BJ (cell line): Measurements from ENCODE around the gene MAPK1. TPM values are rescaled to one million over a fixed set of nuclear protein-coding genes. Genes with fewer than 3 reads are reported as not detected.

Source experiments
- CTCF ChIA-PET: fragments of 350-600 bp; formaldehyde crosslinking; extraction: SDS; loops from one replicate; lab custom pipeline; 2021; ENCODE audit warnings: antibody characterized with exemption, inconsistent platforms; lab: Yijun Ruan, JAX
- POLR2A ChIA-PET: fragments of 300-600 bp; sonication (Branson Sonifier 250); formaldehyde crosslinking; extraction: SDS; loops from one replicate; lab custom pipeline; 2021; ENCODE audit warnings: antibody characterized with exemption; lab: Charles Lee
- DNase-seq: peaks from one replicate; pipeline ENCODE4 v3.0.0-alpha.2; 2011; ENCODE audit warnings: low read depth
- H3K27me3 ChIP-seq: 2 replicates; pipeline ENCODE4 v1.6.0; 2011; ENCODE audit warnings: low read length; ENCODE audit not compliant: control insufficient read depth, insufficient read depth
- H3K36me3 ChIP-seq: 2 replicates; pipeline ENCODE4 v1.5.1; 2011; ENCODE audit warnings: low read length; ENCODE audit not compliant: control insufficient read depth, insufficient read depth
- H3K4me3 ChIP-seq: 2 replicates; pipeline ENCODE4 v1.5.1; 2011; ENCODE audit warnings: low read depth, mild to moderate bottlenecking, control low read depth, low read length
- CTCF ChIP-seq: IDR thresholded peaks from 2 replicates; pipeline ENCODE4 v1.5.1; 2011; ENCODE audit warnings: low read depth, mild to moderate bottlenecking, control low read depth, inconsistent platforms, low read length, moderate library complexity; ENCODE audit not compliant: insufficient read depth
- polyA plus RNA-seq: library from polyadenylated mRNA; depleted of rRNA; stranded (reverse); fragments of >200 nt; gene quantifications from 2 replicates; pipeline ENCODE4 v1.2.3, GENCODE V29; 2011

MAPK1 gene
- polyA plus RNA-seq, 1 experiment = 119 TPM

- ChIA-PET POLR2A (interaction anchor here (0.5 kb wide), 1 partner anchor 25 kb away, joined by 4 read pairs; no protein-coding TSS in a partner anchor), CTCF (interaction anchor here (1.2 to 1.7 kb wide), 5 partner anchors 8 to 175 kb away, joined by 3 to 4 read pairs (median 3); no protein-coding TSS in a partner anchor)
- Histone ChIP-seq H3K36me3 (peaks cover 26% of the 10 kb centered on the region), H3K27me3 (no peaks in the 10 kb centered on the region), H3K4me3 (no peak overlapping the region)
- no peak for TF ChIP-seq CTCF
- no peak for DNase-seq
Observed at GRCh38 chr22:21762712-21763581, 104.5 kb downstream of the MAPK1 start.

- H3K36me3 ChIP-seq = peaks cover 24% of the 10 kb centered on the region
- POLR2A ChIA-PET = no interaction called here
- CTCF ChIA-PET = interaction anchor here (1.0 to 1.9 kb wide), 8 partner anchors 8 to 176 kb away, joined by 3 to 7 read pairs (median 3); no protein-coding TSS in a partner anchor
- no peak for DNase-seq
- no peak for TF ChIP-seq CTCF
- H3K27me3 ChIP-seq = no peaks in the 10 kb centered on the region
- no peak overlapping the region for H3K4me3 ChIP-seq
Observed at GRCh38 chr22:21761994-21762680, 105.3 kb downstream of the MAPK1 start.

DNA sequence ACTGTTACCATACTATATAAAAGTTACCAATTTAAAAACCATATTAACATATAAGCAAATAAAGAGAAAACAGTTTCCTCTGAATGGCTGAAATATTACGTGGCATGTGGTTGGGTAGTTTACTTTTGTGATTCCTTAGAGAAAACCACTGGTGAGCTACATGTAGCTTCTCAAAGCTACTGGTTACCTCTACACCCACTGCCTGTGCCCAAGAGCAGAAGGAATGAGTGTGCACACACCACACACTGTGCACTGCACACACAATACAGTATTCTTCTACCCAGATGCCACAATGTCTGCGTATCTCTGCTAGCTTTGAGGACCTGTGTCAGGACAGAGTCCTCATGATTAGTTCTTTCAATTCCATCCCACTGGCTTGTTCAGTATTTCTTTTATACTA is 106.4 kb downstream of the MAPK1 start:
- DNase-seq = no peak
- TF ChIP-seq CTCF = no peak
- CTCF ChIA-PET = interaction anchor here (0.9 to 1.9 kb wide), 6 partner anchors 9 to 181 kb away, joined by 3 to 7 read pairs (median 3); no protein-coding TSS in a partner anchor

DNA sequence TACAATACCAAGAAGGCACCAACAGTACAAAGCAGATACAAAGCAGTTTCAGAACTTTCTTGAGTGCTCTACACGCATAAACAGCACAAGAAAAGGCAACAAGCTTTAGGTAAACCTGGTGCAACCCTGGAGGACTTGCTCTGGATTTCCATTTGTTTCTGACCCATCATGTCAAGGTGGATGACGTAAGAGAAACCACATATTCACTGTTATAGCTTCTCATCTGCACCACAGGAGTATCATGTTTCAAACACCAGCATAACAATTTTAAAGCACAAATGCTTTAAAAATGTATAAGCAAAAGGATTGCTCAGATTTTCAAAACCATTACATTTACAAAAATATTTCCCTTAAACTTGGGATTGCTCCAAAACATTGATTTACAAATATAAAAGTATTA is 106.8 kb downstream of the MAPK1 start:
- Histone ChIP-seq H3K36me3 (peaks cover 13% of the 10 kb centered on the region), H3K27me3 (no peaks in the 10 kb centered on the region), H3K4me3 (no peak overlapping the region)
- ChIA-PET CTCF (interaction anchor here (0.9 to 1.9 kb wide), 3 partner anchors 9 to 182 kb away, joined by 3 to 7 read pairs (median 4); no protein-coding TSS in a partner anchor), POLR2A (no interaction called here)
- DNase-seq = peak; percentile 19
- TF ChIP-seq CTCF = no peak

More for the DNA sequence above, 106.4 kb downstream of the MAPK1 start:
- Histone ChIP-seq H3K36me3 (peaks cover 15% of the 10 kb centered on the region), H3K4me3 (no peak overlapping the region), H3K27me3 (no peaks in the 10 kb centered on the region)
- POLR2A ChIA-PET = no interaction called here
